GM19328 (cell line): ENCODE results near the gene ANP32D.
"Not testable (repeated sequence)": the region's sequence is repeated elsewhere in the genome, so short reads cannot be mapped to it uniquely, and the experiment has no call there.

Experiments used
- ATAC-seq: cut with Tn5 transposase; IDR thresholded peaks from one replicate; pipeline ENCODE4 v1.9.1; 2021; ENCODE audit warnings: mild to moderate bottlenecking, moderate library complexity; ENCODE audit not compliant: unreplicated experiment

ANP32D gene

GRCh38 chr12:48472259-48472658 lies at the start of gene ANP32D:
Gene ANP32D (plus strand): TSS chr12:48472559. CDS start chr12:48472665, 106 bp downstream.
- ATAC-seq, result no peak

- no peak for ATAC-seq
Observed at GRCh38 chr12:48423171-48423570, 49.2 kb upstream of the ANP32D start.

GRCh38 chr12:48424644-48425043 lies 47.7 kb upstream of the ANP32D start:
- ATAC-seq, result no peak

GRCh38 chr12:48434016-48434415 lies 38.3 kb upstream of the ANP32D start:
- ATAC-seq, result not testable (repeated sequence)

- ATAC-seq, result no peak
Observed at GRCh38 chr12:48441069-48441468, 31.3 kb upstream of the ANP32D start.

- no peak for ATAC-seq
Observed at GRCh38 chr12:48442179-48442847, 30.0 kb upstream of the ANP32D start.

GRCh38 chr12:48445538-48445937 lies 26.8 kb upstream of the ANP32D start:
- ATAC-seq, result no peak

GRCh38 chr12:48446161-48446776 lies 26.1 kb upstream of the ANP32D start:
- no peak for ATAC-seq

- no peak for ATAC-seq
Observed at GRCh38 chr12:48447755-48448154, 24.6 kb upstream of the ANP32D start.

GRCh38 chr12:48451372-48451771 lies 21.0 kb upstream of the ANP32D start:
- no peak for ATAC-seq

GRCh38 chr12:48452961-48453360 lies 19.4 kb upstream of the ANP32D start:
- not testable (repeated sequence) for ATAC-seq

GRCh38 chr12:48454667-48455066 lies 17.7 kb upstream of the ANP32D start:
- ATAC-seq, result no peak

- ATAC-seq, result no peak
Observed at GRCh38 chr12:48455116-48455515, 17.2 kb upstream of the ANP32D start.

- no peak for ATAC-seq
Observed at GRCh38 chr12:48459259-48459658, 13.1 kb upstream of the ANP32D start.

GRCh38 chr12:48469027-48469426 lies 3.3 kb upstream of the ANP32D start:
- not testable (repeated sequence) for ATAC-seq

GRCh38 chr12:48473061-48473460 lies 702 bp downstream of the ANP32D start:
- no peak for ATAC-seq

GRCh38 chr12:48474497-48474896 lies 2.1 kb downstream of the ANP32D start:
- ATAC-seq, result not testable (repeated sequence)

- ATAC-seq, result no peak
Observed at GRCh38 chr12:48482198-48482597, 9.8 kb downstream of the ANP32D start, which contains the start of gene C12orf54. Gene C12orf54 (plus strand): TSS chr12:48482498. CDS start chr12:48483297, 799 bp downstream.

- ATAC-seq, result no peak
Observed at GRCh38 chr12:48482930-48483329, 10.6 kb downstream of the ANP32D start.

- no peak for ATAC-seq
Observed at GRCh38 chr12:48486261-48486660, 13.9 kb downstream of the ANP32D start.

- no peak for ATAC-seq
Observed at GRCh38 chr12:48486679-48487078, 14.3 kb downstream of the ANP32D start.

GRCh38 chr12:48489012-48489411 lies 16.7 kb downstream of the ANP32D start:
- ATAC-seq, result peak; percentile 80
